Frontal cortex (tissue), 4 donors: ENCODE results near the gene TGFBRAP1. TPM values are rescaled to one million over a fixed set of nuclear protein-coding genes. Genes with fewer than 3 reads are reported as not detected.

ENCODE experiments used
- DNase-seq, 2 donors: peaks; one replicate each; pipeline ENCODE4 v3.0.0; 2012; ENCODE audit warnings: low spot score in 2 of 2
- FAIRE-seq: peaks from 2 replicates; lab custom pipeline; 2012; peaks lifted over from hg19 to GRCh38; lab: Jason Lieb, UNC
- total RNA-seq: library from RNA; depleted of rRNA; stranded (reverse); fragments of >200 nt; gene quantifications from one replicate; pipeline ENCODE4 v1.2.3, GENCODE V29; 2014
- donor health status: control.
- donor health status: control.
- donor health status: control.

The TGFBRAP1 gene
- total RNA-seq, 1 donor from 2014 or later, result 20.4 TPM

DNA sequence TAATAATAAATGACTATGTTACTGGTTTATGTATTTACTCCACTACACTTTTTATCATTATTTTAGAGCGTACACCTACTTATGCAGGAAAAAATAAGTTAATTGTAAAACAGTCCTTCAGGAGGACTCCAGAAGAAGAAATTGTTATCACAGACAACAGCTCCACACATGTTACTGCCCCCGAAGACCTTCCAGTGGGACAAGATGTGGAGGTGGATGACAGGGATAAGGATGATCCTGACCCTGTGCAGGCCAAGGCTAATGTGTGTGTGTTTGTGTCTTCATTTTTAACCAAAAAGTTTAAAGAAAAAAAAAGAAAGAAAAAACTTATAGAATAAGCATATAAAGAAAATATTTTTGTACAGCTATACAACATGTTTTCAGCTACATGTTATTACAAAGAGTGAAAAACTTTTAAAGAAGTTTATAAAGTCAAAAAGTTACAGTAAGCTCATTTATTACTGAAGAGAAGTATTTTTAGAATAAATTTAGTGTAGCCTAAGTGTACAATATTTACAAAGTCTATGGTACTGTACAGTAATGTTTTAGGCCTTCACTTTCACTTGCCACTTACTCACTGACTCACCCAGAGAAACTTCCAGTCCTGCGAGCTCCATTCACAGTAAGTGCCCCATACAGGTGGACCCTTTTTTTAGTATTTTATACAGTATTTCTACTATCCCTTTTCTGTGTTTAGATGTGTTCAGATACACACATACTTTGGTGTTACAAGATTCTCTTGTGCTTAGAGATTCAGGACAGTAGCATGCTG lies 7.5 kb downstream of the TGFBRAP1 start:
- no peak for FAIRE-seq
- no peak for DNase-seq

- no peak for DNase-seq
- FAIRE-seq, result no peak
Measured at GRCh38 chr2:105320651-105321215, 8.8 kb downstream of the TGFBRAP1 start.

GRCh38 chr2:105317937-105318336 lies 11.6 kb downstream of the TGFBRAP1 start:
- no peak for FAIRE-seq
- DNase-seq, result no peak

- DNase-seq (no peak), FAIRE-seq (no peak)
Measured at GRCh38 chr2:105315314-105315713, 14.2 kb downstream of the TGFBRAP1 start.

DNA sequence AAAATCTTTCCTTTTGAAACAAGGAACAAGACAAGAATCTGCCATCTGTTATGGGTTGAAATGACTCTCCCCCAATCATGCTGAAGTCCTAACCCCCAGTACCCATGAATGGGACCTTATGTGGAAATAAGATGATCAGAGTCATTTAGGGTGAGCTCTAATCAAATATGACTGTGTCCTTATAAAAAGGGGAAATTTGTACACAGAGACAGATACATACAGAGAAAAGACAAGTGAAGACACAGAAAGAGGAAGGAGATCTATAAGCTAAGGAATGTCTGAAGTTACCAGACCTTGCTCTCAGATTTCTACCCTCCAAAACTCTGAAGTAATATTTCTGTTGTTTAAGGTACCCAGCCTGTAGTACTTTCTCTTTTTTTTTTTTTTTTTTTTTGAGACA lies 15.7 kb downstream of the TGFBRAP1 start:
- DNase-seq (no peak), FAIRE-seq (no peak)

DNA sequence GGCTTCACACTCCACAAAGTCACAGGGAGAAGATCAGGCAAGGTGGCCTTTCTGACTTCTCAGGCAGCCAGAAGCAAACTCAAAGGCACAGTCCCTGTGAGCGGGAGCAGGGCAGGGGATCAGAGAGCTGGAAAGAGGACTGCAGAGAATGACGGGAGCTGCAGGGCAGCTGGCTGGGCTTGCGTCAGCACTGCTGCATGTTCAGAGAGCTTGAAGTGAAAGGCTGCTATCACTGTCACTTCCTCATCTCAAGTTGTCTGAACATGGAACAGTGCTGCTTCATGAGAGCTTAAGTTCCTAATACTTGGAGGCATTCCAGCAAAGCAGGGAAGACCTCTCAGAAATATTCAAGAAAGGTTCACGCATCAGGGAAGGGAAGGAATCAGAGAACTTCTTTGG lies 20.4 kb downstream of the TGFBRAP1 start:
- DNase-seq (peak; percentile 27 to 41), FAIRE-seq (no peak)

DNA sequence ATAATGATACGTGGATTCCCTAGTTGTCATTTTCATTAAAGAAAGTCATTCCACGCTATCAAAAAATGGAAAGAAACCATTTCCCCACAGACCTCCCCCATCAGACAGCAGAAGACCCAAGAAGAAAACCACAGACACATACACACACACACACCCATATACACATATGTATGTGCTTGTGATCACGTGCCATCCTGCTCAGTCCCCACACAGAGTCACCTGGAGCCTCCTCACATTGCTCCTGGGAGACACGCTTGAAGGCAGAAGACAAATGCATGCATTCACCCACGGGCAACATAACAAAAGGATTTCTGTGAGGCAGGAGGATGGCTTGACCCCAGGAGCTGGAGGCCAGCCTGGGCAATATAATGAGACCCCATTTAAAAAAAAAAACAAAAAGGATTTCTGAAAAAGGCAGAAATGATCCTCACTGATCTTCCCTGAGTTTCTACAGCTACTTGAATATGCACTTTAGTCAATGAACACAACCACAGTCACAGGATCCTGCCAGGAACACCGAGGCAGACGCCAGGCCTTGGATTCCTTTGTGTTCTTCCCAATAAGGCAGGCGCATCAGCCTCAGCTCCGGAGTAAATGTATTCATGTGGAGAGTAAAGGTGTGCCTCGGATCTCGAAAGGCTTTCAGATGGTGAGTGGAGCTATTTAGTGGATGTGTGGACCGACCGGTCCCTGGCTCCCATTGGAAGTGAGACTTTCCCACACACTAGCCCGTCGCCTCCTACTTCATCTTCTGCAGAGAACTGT lies 21.0 kb downstream of the TGFBRAP1 start:
- DNase-seq, result no peak
- no peak for FAIRE-seq

GRCh38 chr2:105307962-105308361 lies 21.6 kb downstream of the TGFBRAP1 start:
- FAIRE-seq, result no peak
- DNase-seq, result no peak

DNA sequence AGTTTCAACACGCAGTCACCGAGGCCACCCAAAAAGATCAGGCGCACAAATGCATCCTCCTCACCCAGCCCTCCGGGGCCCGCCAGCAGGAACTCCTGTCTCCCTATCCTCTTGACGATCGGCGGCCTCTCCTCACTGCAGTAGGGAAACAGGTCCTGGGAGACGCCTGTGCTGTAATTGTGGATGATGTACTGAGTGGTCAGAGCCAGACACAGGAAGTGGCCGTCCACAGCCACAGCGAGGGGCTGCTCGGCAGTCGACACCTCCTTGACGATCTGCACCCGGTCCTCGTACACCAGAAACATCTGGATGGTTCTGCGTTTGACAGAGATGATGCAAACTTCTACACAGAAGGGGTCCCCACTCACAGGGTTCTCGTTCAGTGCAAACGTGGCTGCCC lies 22.0 kb downstream of the TGFBRAP1 start:
- DNase-seq, result no peak
- FAIRE-seq, result no peak

DNA sequence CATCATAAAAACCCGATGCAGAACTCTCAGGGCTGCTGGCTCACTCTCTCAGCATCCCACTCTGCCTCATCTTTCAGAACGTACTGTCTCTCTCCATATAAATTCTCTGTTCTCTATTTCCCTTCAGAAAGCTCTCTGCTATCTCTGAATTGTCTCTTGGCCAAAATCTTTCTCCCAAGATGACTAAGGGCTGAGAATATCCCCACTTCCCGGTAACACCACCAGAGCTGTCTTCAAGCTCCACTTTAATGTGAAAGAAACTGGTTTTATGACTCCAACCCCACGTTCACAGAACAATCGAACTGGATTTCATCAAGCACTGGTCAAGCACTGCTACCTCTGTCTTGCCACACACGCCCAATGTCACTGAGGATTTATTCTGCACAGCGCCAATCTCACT lies 22.4 kb downstream of the TGFBRAP1 start:
- FAIRE-seq (no peak), DNase-seq (no peak)

DNA sequence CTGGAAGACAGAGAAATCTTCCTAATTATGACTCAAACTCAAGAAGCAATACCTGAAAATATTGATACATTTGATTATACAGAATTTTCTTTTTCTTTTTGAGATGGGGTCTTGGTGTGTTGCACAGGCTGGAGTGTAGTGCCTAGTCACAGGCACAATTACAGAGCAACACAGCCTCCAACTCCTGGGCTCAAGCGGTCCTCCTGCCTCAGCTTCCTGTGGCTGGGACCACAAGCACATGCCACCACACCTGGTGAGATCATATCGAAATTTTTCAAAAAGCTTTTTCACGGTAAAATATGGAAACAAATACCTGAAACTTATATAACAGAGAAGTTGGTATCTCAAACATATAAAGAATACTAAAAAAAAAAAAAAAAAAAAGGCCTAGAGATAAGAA lies 27.9 kb downstream of the TGFBRAP1 start:
- DNase-seq (no peak), FAIRE-seq (no peak)

DNA sequence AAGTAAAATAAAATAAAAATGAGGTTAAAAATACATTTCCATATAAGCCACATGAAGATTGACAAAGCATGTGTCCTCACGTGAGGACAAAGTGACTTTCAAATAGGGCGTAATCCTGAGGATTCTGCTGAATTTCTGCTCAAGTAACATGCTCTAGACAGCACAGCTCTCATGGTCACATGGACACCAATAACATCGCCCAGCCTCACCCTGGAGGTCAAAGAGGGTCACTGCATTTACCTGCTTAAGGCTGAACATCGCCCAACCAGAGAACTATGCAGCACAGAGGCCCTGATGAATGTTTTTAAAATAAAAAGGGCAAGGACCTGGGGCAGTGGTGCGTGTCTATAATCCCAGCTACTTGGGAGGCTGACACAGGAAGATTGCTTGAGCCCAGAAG lies 30.2 kb downstream of the TGFBRAP1 start:
- no peak for DNase-seq
- no peak for FAIRE-seq

DNA sequence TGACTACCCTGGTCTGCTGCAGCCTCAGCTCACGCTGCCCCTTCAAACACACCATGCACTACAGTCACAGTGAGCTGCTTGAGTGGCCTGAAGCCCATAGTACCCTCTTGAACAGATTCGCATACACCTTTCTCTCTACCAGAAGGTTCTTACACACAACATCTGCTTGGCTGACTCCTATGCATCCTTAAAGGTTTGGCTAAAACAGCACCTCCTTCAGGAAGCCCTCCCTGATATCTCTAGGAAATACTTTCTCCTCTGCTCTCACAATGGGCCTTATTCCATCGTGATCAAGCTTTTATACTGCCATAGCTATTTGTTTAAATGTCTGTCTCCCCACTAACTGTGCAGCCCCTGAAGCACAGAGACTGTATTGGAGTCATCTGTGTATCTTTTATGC lies 31.5 kb downstream of the TGFBRAP1 start:
- no peak for FAIRE-seq
- no peak for DNase-seq

DNA sequence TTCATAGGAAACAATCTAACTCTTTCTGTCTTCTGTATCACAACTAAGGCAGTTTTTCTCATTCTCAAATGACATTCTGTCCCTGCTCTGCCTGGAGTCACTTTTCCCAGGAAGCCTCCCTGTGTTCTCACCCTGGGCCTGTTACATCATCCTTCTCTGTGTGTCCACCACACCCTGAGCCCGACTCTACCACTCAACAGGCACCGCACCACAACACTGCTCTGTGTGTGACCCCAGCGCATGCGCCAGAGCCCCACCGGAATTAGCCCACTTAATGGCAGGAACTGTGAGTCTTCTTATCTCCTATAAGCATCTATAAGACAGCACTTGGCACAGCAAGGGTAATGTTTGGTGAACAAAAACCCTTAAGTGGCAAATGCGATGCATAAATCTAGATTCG lies 32.3 kb downstream of the TGFBRAP1 start:
- DNase-seq (no peak), FAIRE-seq (no peak)

GRCh38 chr2:105296017-105296611 lies 33.4 kb downstream of the TGFBRAP1 start:
- FAIRE-seq, result no peak
- DNase-seq, result no peak

GRCh38 chr2:105294844-105295481 lies 34.6 kb downstream of the TGFBRAP1 start:
- FAIRE-seq, result no peak
- DNase-seq, result peak; percentile 31 to 62

GRCh38 chr2:105294046-105294445 lies 35.5 kb downstream of the TGFBRAP1 start:
- DNase-seq (no peak), FAIRE-seq (no peak)

DNA sequence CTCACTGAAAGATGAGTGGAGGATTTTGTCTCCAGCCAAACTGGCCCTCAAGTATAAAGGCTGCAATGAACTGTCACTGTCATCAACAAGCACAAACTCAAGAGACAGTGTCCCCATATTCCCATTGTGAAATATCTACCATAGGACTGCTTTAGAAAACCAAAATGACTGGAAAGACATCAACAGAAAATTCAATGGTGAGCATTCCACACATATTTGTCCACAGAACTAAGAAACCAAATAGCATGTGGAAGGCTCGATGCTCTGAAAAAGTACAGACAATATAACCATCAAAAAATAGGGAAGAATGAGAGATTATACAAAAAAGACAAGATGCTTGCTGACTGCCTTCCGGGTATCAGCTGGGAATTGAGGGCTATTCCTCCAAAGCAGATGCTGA lies 37.6 kb downstream of the TGFBRAP1 start:
- DNase-seq (no peak), FAIRE-seq (no peak)

DNA sequence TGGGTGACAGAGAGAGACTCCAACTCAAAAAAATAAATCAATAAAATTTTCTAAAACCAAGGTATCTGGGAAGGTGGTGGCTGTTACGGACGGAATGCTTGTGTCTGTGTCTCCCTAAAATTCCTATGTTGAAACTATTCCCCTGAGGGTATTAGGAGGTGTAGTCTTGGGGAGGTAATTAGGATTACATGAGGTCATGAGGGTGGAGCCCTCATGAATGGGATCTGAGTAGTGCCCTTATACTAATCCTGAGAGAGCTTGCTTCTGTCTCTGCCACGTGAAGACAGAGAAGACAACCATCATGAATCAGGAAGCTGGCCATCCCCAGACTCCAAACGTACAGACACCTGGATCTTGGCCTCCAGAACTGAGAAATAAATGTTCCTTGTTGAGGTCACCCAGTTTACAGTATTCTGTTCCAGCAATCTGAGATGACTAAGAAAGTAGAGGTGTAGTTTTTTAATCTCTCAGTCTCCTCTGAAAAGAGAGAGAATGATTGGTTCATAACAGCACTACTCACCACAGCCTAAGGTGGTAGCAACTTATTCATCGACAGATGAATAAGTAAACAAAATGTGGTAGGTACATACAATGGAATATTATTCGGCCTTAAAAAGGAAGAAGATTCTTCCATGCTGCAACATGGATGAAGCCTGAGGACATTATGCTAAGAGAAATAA lies 38.4 kb downstream of the TGFBRAP1 start:
- no peak for FAIRE-seq
- DNase-seq, result no peak

DNA sequence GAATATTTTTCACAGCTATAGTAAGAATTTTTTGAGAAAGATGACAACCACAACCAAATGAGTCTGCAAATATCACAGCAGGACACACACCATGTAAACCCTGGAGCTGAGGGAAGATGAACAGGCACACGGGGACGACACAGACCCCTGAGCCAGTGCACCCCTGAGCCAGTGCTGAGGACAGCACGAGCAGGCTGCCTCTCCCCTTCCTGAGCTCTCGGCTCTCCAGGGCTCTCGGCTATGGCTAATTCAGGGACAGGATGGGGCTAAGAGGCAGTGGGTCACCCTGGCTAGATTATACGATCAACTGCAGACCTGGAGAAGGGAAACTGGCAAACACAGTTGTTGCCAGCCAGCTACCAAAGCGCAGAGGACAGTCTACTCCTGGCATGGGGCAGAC lies 41.4 kb downstream of the TGFBRAP1 start:
- FAIRE-seq (no peak), DNase-seq (no peak)
